WI38 (cell line): ENCODE measurements around the gene CHL1.

ENCODE experiments used
- H3K4me3 ChIP-seq: 2 replicates; pipeline ENCODE4 v1.5.1; 2011; ENCODE audit warnings: low read depth, mild to moderate bottlenecking, control low read depth, low read length
- CTCF ChIP-seq: IDR thresholded peaks from 2 replicates; pipeline ENCODE4 v1.5.1; 2012; ENCODE audit warnings: low read depth, mild to moderate bottlenecking, control low read depth, low read length

The CHL1 gene

DNA sequence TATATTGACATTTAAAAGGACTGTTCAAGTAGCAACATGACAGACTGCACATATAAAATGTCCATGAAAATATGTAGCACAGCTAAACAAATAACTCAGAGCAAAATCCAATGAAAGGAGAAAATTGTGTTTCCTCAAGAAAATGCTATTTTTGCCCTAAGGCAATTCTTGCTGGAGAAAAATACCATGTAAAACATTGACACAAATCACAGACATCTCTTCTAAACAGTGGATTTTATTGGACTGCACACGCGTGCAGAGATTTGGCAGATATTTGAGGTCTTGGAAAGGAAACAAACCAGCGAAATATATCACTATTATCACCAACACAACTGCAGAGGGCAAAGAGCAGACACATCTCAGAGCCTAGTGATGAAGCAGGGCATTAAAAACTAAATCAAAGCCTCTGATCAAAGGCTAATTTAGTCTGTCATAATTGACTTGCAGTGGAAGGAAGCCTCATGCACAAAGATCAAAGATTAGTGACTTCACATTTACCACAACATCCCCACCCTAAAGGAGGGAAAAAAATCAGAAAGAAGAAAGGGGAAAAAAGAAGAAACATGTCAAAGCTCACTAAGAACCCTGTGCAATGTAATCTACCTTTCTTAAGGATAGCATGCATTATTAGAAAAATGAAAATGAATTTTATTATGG, 52.4 kb downstream of the CHL1 start:
- H3K4me3 ChIP-seq: no peak overlapping the region
- TF ChIP-seq CTCF: no peak

GRCh38 chr3:249587-250262, 53.2 kb downstream of the CHL1 start:
- H3K4me3 ChIP-seq: no peak overlapping the region
- no peak for TF ChIP-seq CTCF

- H3K4me3 ChIP-seq: no peak overlapping the region
- no peak for TF ChIP-seq CTCF
Observed at GRCh38 chr3:256501-256900, 59.9 kb downstream of the CHL1 start.

DNA sequence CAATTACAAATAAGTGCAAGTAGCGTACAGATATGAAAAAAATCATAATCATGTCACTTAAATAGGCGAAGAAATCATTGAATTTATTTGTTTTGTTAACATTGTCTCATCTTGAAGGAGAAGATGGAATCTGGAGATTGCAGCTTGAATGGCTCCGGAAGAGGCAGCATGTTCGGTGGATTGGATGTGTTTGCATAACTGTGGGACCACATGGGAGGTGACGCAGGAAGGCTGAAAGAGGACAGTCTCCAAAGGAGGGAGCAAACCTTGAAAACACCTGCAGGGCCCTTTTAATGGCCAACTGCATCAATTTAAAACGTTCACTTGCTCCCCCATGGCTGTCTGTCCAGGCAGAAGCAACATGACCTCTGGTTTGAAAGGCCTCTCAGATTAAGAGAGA, 61.3 kb downstream of the CHL1 start:
- H3K4me3 ChIP-seq: no peak overlapping the region
- no peak for TF ChIP-seq CTCF

DNA sequence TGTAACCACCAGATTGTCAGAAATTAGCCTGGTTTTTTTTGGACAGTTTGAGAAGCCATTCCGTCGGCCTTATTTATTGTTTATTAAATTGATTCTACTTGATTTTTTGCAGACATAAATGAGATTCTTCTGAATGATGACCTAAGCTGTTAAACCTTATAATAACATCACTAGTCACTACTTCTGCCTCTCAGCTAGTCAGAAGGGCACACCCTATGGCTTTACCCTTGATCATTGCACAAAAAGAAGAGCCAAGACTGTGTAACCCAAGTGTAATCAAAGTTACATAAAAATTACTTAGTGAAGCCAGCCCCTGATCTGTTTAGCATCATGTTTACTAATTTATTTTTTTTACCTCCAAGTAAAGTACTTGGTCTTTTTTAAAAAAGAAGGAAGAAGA, 64.3 kb downstream of the CHL1 start:
- no peak for TF ChIP-seq CTCF
- no peak overlapping the region for H3K4me3 ChIP-seq

DNA sequence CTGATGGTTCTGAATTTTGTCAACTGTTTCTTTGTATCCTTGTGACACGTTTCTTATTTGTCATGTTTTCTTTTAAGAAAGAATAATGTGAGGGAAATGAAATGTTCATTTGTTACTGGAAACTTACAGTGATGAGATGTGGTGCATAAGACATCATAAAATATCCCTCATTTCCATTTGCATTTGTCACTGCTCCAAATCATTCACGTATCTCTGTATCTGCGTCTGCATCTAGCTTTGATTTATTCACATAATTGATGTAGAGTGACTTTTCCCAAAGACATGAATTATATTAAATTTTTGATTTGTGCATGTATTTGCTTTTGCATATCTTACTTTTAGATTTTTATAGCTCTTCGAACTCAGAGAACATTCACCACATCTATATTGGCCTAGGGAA, 66.8 kb downstream of the CHL1 start:
- H3K4me3 ChIP-seq: no peak overlapping the region
- TF ChIP-seq CTCF: no peak

- H3K4me3 ChIP-seq: no peak overlapping the region
- no peak for TF ChIP-seq CTCF
Observed at GRCh38 chr3:264394-265156, 68.0 kb downstream of the CHL1 start.
